ENCODE data around the gene ATAT1. TPM values are rescaled to one million over a fixed set of nuclear protein-coding genes. Genes with fewer than 3 reads are reported as not detected.
A peak's percentile ranks its signal among the peaks of the same experiment; 100 is the strongest.

Gene ATAT1
- total RNA-seq, 1 experiment from 2014 or later = 15.8 TPM

- TF ChIP-seq REST (IDR thresholded peaks at IDR 0.05; ENCODE audit: insufficient read depth in 1 of 2, low read depth in 2 of 2, low read length in 1 of 2) (no peak), POLR2AphosphoS5 (IDR thresholded peaks at IDR 0.05; ENCODE audit: low read depth, low read length) (no peak), SIN3A (IDR thresholded peaks at IDR 0.05; ENCODE audit: borderline replicate concordance, insufficient read depth, low read depth, low read length) (no peak), TCF7L2 (IDR thresholded peaks at IDR 0.05; ENCODE audit: low read depth, low read length) (no peak), CTCF (IDR thresholded peaks at IDR 0.05) (no peak)
- intact Hi-C loops (cut with micrococcal nuclease; ENCODE audit: unreplicated experiment) (no loop called here), in situ Hi-C loops (cut with HindIII; ENCODE audit: low pct_unique_long_range_greater_than_20kb, low sequenced_read_pairs) (no loop called here)
- H3K4me1 ChIP-seq (ENCODE audit: control insufficient read depth, insufficient read depth, low read length) = no peaks in the 10 kb centered on the region
- DNase-seq (ENCODE audit: low read depth, low spot score) (no peak), ATAC-seq (peak; percentile 75)
- BruUV-seq (replicated peaks) = no TSS peak
- no peaks in the 10 kb centered on the region; the same call in 1 of the 2 replicates for H3K36me3 ChIP-seq (ENCODE audit: control insufficient read depth, insufficient read depth, low read length)
- no peak overlapping the region for H3K4me3 ChIP-seq (ENCODE audit: low read depth in 2 of 2, low read length in 2 of 2)
- H3K27me3 ChIP-seq (ENCODE audit: control insufficient read depth, insufficient read depth, low read length) = no peaks in the 10 kb centered on the region
- no peaks in the 10 kb centered on the region for H3K9me3 ChIP-seq (ENCODE audit: control insufficient read depth, insufficient read depth, low read depth, low read length)
- POLR2A ChIA-PET = interaction anchor here (0.6 kb wide), 1 partner anchor 26 kb away, joined by 6 read pairs; no protein-coding TSS in a partner anchor
- CTCF ChIA-PET = no interaction called here
- H3K27ac ChIP-seq (ENCODE audit: low read length) = no peak overlapping the region
These were observed 13.8 kb downstream of the ATAT1 start for GRCh38 chr6:30640481-30640880.

- BruUV-seq (replicated peaks) = no TSS peak
- in situ Hi-C loops (cut with HindIII; ENCODE audit: low pct_unique_long_range_greater_than_20kb, low sequenced_read_pairs) = no loop called here
These were observed 14.4 kb downstream of the ATAT1 start for GRCh38 chr6:30641048-30641447.

More at GRCh38 chr6:30641048-30641447, 14.4 kb downstream of the ATAT1 start:
- ChIA-PET POLR2A (interaction anchor here (0.6 kb wide), 1 partner anchor 26 kb away, joined by 6 read pairs; no protein-coding TSS in a partner anchor), CTCF (no interaction called here)
- H3K9me3 ChIP-seq (ENCODE audit: control insufficient read depth, insufficient read depth, low read depth, low read length) = no peaks in the 10 kb centered on the region
- no peaks in the 10 kb centered on the region; the same call in 1 of the 2 replicates for H3K36me3 ChIP-seq (ENCODE audit: control insufficient read depth, insufficient read depth, low read length)
- intact Hi-C loops (cut with micrococcal nuclease; ENCODE audit: unreplicated experiment) = no loop called here
- H3K4me1 ChIP-seq (ENCODE audit: control insufficient read depth, insufficient read depth, low read length) = peaks cover 5% of the 10 kb centered on the region
- DNase-seq (ENCODE audit: low read depth, low spot score) (no peak), ATAC-seq (no peak)
- TF ChIP-seq TCF7L2 (IDR thresholded peaks at IDR 0.05; ENCODE audit: low read depth, low read length) = no peak
- no peak for TF ChIP-seq SIN3A (IDR thresholded peaks at IDR 0.05; ENCODE audit: borderline replicate concordance, insufficient read depth, low read depth, low read length)
- no peak for TF ChIP-seq POLR2AphosphoS5 (IDR thresholded peaks at IDR 0.05; ENCODE audit: low read depth, low read length)
- TF ChIP-seq REST (IDR thresholded peaks at IDR 0.05; ENCODE audit: insufficient read depth in 1 of 2, low read depth in 2 of 2, low read length in 1 of 2) = no peak
- no peak for TF ChIP-seq CTCF (IDR thresholded peaks at IDR 0.05)
- no peak overlapping the region for H3K4me3 ChIP-seq (ENCODE audit: low read depth in 2 of 2, low read length in 2 of 2)
- no peak overlapping the region for H3K27ac ChIP-seq (ENCODE audit: low read length)
- H3K27me3 ChIP-seq (ENCODE audit: control insufficient read depth, insufficient read depth, low read length) = no peaks in the 10 kb centered on the region

All from Panc1 (cell line).